HCT116 (cell line): ENCODE measurements around the gene PRRC2C.
"Not testable (repeated sequence)": the region's sequence is repeated elsewhere in the genome, so short reads cannot be mapped to it uniquely, and the experiment has no call there.

Experiments
- CEBPB ChIP-seq: IDR thresholded peaks from 2 replicates; pipeline ENCODE4 v1.6.1; 2012; ENCODE audit warnings: low read depth
- EGR1 ChIP-seq: IDR thresholded peaks from 2 replicates; pipeline ENCODE4 v1.6.1; 2012; ENCODE audit warnings: low read depth
- EZH2 ChIP-seq: fragments of 200-600 bp; sonication (generic); IDR thresholded peaks from 2 replicates; pipeline ENCODE4 v1.6.1; 2017; ENCODE audit warnings: antibody characterized with exemption, mixed run types
- POLR2AphosphoS5 ChIP-seq: IDR thresholded peaks from 2 replicates; pipeline ENCODE4 v1.6.1; 2011; ENCODE audit warnings: mild to moderate bottlenecking, low read depth, low read length, moderate library complexity
- RAD21 ChIP-seq: IDR thresholded peaks from 2 replicates; pipeline ENCODE4 v1.6.1; 2012; ENCODE audit warnings: low read depth, mild to moderate bottlenecking
- SRF ChIP-seq: IDR thresholded peaks from 2 replicates; pipeline ENCODE4 v1.6.1; 2012; ENCODE audit warnings: low read depth
- YY1 ChIP-seq: IDR thresholded peaks from 2 replicates; pipeline ENCODE4 v1.6.1; 2011; ENCODE audit warnings: low read length, low read depth, moderate library complexity, mild to moderate bottlenecking; ENCODE audit not compliant: insufficient replicate concordance; ENCODE audit errors: extremely low read depth
- ZNF274 ChIP-seq: fragments of 200-500 bp; sonication (Bioruptor generic); IDR thresholded peaks from 2 replicates; pipeline ENCODE4 v1.6.1; 2014; ENCODE audit warnings: mild to moderate bottlenecking, low read depth, low read length, inconsistent platforms
- TF ChIP-seq, protein P1 (sequence below): IDR thresholded peaks from 2 replicates; pipeline ENCODE4 v1.6.1; 2012
- TF ChIP-seq, protein P2 (sequence below): IDR thresholded peaks from 2 replicates; pipeline ENCODE4 v1.6.1; 2012
- TF ChIP-seq, protein P3 (sequence below), 3 experiments: fragments of 200-600 bp in 1 of 3; sonication (generic) in 1 of 3; IDR thresholded peaks in 2 of 3; conservative IDR thresholded peaks in 1 of 3; 2 replicates each; pipeline ENCODE4 v1.5.1; 2012 to 2017; ENCODE audit warnings: low read depth in 2 of 3, low read length in 2 of 3, antibody characterized with exemption in 1 of 3, borderline replicate concordance in 1 of 3, control low read depth in 1 of 3, mild to moderate bottlenecking in 1 of 3, mixed read lengths in 1 of 3, mixed run types in 1 of 3, moderate library complexity in 1 of 3; ENCODE audit not compliant: insufficient read depth in 1 of 3

DNA sequence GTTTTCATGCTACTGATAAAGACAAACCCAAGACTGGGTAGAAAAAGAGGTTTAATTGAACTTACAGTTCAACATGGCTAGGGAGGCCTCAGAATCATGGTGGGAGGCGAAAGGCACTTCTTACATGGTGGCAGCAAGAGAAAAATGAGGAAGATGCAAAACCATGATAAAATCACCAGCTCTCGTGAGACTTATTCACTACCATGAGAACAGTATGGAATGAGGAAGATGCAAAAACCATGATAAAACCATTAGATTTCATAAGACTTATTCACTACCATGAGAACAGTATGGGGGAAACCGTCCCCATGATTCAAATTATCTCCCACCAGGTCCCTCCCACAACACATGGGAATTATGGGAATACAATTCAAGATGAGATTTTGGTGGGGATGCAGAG is 45.1 kb upstream of the PRRC2C start:
- TF ChIP-seq POLR2AphosphoS5, EZH2, YY1, CEBPB, EGR1, RAD21, SRF, ZNF274: not testable (repeated sequence)
- TF ChIP-seq, protein P1, sequence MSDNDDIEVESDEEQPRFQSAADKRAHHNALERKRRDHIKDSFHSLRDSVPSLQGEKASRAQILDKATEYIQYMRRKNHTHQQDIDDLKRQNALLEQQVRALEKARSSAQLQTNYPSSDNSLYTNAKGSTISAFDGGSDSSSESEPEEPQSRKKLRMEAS = not testable (repeated sequence)
- TF ChIP-seq, protein P2, sequence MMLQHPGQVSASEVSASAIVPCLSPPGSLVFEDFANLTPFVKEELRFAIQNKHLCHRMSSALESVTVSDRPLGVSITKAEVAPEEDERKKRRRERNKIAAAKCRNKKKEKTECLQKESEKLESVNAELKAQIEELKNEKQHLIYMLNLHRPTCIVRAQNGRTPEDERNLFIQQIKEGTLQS = not testable (repeated sequence)
- TF ChIP-seq, protein P3, sequence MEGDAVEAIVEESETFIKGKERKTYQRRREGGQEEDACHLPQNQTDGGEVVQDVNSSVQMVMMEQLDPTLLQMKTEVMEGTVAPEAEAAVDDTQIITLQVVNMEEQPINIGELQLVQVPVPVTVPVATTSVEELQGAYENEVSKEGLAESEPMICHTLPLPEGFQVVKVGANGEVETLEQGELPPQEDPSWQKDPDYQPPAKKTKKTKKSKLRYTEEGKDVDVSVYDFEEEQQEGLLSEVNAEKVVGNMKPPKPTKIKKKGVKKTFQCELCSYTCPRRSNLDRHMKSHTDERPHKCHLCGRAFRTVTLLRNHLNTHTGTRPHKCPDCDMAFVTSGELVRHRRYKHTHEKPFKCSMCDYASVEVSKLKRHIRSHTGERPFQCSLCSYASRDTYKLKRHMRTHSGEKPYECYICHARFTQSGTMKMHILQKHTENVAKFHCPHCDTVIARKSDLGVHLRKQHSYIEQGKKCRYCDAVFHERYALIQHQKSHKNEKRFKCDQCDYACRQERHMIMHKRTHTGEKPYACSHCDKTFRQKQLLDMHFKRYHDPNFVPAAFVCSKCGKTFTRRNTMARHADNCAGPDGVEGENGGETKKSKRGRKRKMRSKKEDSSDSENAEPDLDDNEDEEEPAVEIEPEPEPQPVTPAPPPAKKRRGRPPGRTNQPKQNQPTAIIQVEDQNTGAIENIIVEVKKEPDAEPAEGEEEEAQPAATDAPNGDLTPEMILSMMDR (IDR thresholded peaks at IDR 0.05 in 2 of 3, conservative IDR thresholded peaks at IDR 0.05 in 1 of 3; ENCODE audit: borderline replicate concordance in 1 of 3, insufficient read depth in 1 of 3, low read depth in 2 of 3, low read length in 2 of 3) = not testable (repeated sequence)
